ENCODE results near the gene HIVEP3. TPM values are rescaled to one million over a fixed set of nuclear protein-coding genes. Genes with fewer than 3 reads are reported as not detected.

Gene HIVEP3
- total RNA-seq, 1 donor, result 1.8 TPM

DNA sequence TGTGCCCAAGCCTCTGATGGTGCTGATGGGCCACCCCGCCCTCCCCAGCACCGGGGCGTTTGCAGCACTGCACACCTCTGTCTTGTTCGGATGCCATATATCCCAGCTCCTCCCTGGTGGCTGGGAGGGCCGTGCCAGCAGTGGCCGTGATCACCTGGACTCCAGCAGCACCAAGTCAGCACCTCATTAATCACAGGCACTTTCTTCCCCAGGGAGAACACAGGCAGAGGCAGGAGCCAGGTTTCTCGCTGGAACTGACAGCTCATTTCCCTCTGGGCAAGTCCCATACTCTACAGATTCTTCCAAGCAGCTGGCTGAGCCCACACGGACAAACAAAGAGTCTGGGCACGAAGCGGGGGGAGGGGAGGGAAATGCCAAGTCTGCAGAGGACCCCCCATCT lies 292.6 kb downstream of the HIVEP3 start:
- H2AFZ ChIP-seq (ENCODE audit: low read length), result no peak overlapping the region
- no peaks in the 10 kb centered on the region for H3K27me3 ChIP-seq (ENCODE audit: insufficient read depth, low read length)
- peak overlapping the region; percentile 67 for H3K27ac ChIP-seq (ENCODE audit: low read depth, low read length)
- peaks cover 37% of the 10 kb centered on the region for H3K79me2 ChIP-seq (ENCODE audit: insufficient read depth, low read length)
- H3K36me3 ChIP-seq (ENCODE audit: insufficient read depth, low read length), result no peaks in the 10 kb centered on the region
- H3K9me3 ChIP-seq (ENCODE audit: low read depth, low read length), result no peaks in the 10 kb centered on the region
- peak; percentile 46 for DNase-seq (ENCODE audit: insufficient read length, low spot score, missing footprints)
- no peak overlapping the region for H3K4me3 ChIP-seq (ENCODE audit: insufficient read depth, low read length)
- H3K4me2 ChIP-seq (ENCODE audit: insufficient read depth, low read length), result peak overlapping the region; percentile 2
- peaks cover 65% of the 10 kb centered on the region for H3K4me1 ChIP-seq (ENCODE audit: insufficient read depth, low read length)
- TF ChIP-seq, protein P1, sequence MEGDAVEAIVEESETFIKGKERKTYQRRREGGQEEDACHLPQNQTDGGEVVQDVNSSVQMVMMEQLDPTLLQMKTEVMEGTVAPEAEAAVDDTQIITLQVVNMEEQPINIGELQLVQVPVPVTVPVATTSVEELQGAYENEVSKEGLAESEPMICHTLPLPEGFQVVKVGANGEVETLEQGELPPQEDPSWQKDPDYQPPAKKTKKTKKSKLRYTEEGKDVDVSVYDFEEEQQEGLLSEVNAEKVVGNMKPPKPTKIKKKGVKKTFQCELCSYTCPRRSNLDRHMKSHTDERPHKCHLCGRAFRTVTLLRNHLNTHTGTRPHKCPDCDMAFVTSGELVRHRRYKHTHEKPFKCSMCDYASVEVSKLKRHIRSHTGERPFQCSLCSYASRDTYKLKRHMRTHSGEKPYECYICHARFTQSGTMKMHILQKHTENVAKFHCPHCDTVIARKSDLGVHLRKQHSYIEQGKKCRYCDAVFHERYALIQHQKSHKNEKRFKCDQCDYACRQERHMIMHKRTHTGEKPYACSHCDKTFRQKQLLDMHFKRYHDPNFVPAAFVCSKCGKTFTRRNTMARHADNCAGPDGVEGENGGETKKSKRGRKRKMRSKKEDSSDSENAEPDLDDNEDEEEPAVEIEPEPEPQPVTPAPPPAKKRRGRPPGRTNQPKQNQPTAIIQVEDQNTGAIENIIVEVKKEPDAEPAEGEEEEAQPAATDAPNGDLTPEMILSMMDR (IDR thresholded peaks at IDR 0.05; ENCODE audit: extremely low read depth, low read depth, low read length), result no peak
- H4K20me1 ChIP-seq (ENCODE audit: insufficient read depth, low read length), result no peaks in the 10 kb centered on the region

DNA sequence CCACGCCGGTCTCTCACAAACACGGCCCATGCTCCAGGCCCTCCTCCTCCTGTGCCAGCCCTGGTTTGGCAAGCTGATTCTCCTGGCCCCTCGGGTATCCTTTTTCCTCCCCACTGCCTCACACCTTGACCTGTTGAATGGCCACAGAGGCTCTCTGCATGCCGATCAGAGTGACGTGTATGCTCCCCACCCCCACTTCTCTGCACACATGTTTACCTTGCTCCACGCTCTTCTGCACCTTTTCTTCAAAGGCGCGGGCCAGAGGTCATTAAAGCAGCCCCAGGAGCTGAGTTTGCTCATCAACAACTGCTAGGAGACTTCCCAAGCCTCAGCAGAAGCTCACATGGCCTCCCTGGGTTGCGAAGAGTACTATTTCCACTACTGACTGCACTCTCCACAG lies 295.0 kb downstream of the HIVEP3 start:
- DNase-seq (ENCODE audit: insufficient read length, low spot score, missing footprints), result no peak
- H3K27ac ChIP-seq (ENCODE audit: low read depth, low read length), result peak overlapping the region; percentile 79
- no peaks in the 10 kb centered on the region for H4K20me1 ChIP-seq (ENCODE audit: insufficient read depth, low read length)
- no peaks in the 10 kb centered on the region for H3K27me3 ChIP-seq (ENCODE audit: insufficient read depth, low read length)
- no peaks in the 10 kb centered on the region for H3K36me3 ChIP-seq (ENCODE audit: insufficient read depth, low read length)
- peaks cover 35% of the 10 kb centered on the region for H3K79me2 ChIP-seq (ENCODE audit: insufficient read depth, low read length)
- H3K4me2 ChIP-seq (ENCODE audit: insufficient read depth, low read length), result peak overlapping the region; percentile 52
- H3K4me1 ChIP-seq (ENCODE audit: insufficient read depth, low read length), result peaks cover 51% of the 10 kb centered on the region
- TF ChIP-seq, protein P1 (IDR thresholded peaks at IDR 0.05; ENCODE audit: extremely low read depth, low read depth, low read length), result no peak
- H3K4me3 ChIP-seq (ENCODE audit: insufficient read depth, low read length), result no peak overlapping the region
- no peak overlapping the region for H2AFZ ChIP-seq (ENCODE audit: low read length)
- H3K9me3 ChIP-seq (ENCODE audit: low read depth, low read length), result no peaks in the 10 kb centered on the region

DNA sequence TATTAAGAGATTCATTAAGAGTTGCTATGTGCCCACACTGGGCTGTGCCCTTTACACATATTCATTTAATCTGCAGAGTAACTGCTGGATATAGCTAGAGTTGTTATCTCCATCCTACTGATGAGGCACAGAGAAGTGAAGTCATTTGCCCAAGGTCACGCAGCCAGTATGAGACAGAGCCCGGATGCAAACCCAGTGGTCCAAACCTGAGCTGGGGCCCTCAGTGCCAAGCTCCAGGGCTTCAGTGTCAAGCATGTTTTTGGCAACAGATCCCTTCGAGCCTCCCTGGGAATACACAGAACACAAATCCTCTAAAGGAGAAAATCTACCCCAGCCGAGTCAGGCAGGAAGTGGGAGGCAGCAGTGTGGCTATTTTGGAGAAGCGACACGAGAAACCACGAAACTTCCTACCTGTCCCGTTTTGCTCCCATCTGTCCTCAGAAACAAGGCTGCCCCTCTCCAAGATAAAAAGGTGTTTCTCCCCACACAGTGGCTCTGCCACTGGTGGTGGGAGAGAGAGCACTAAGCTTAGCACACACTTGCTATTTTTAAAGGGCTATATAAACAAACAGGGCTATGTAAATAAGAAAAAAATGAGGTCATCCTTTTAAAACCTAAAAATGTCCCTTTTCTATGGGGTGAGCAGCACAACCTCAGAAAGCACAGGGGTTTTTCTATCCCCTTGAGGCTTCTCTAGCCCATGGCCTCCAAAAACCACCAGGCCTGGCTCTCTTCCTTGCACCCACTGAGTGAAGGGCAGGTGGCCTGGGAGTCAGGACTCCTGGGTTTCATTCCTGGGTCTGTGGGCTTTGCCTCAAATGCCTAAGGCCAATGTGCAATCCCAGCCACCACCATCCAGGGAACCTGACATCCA lies 295.6 kb downstream of the HIVEP3 start:
- H3K27me3 ChIP-seq (ENCODE audit: insufficient read depth, low read length), result no peaks in the 10 kb centered on the region
- no peaks in the 10 kb centered on the region for H4K20me1 ChIP-seq (ENCODE audit: insufficient read depth, low read length)
- H3K9me3 ChIP-seq (ENCODE audit: low read depth, low read length), result no peaks in the 10 kb centered on the region
- H3K27ac ChIP-seq (ENCODE audit: low read depth, low read length), result peak overlapping the region; percentile 79
- peak; percentile 88 for DNase-seq (ENCODE audit: insufficient read length, low spot score, missing footprints)
- peak overlapping the region; percentile 52 for H3K4me2 ChIP-seq (ENCODE audit: insufficient read depth, low read length)
- no peak overlapping the region for H2AFZ ChIP-seq (ENCODE audit: low read length)
- peak overlapping the region; percentile 3 for H3K4me3 ChIP-seq (ENCODE audit: insufficient read depth, low read length)
- H3K36me3 ChIP-seq (ENCODE audit: insufficient read depth, low read length), result no peaks in the 10 kb centered on the region
- TF ChIP-seq, protein P1 (IDR thresholded peaks at IDR 0.05; ENCODE audit: extremely low read depth, low read depth, low read length), result no peak
- H3K4me1 ChIP-seq (ENCODE audit: insufficient read depth, low read length), result peaks cover 50% of the 10 kb centered on the region
- H3K79me2 ChIP-seq (ENCODE audit: insufficient read depth, low read length), result peaks cover 35% of the 10 kb centered on the region

DNA sequence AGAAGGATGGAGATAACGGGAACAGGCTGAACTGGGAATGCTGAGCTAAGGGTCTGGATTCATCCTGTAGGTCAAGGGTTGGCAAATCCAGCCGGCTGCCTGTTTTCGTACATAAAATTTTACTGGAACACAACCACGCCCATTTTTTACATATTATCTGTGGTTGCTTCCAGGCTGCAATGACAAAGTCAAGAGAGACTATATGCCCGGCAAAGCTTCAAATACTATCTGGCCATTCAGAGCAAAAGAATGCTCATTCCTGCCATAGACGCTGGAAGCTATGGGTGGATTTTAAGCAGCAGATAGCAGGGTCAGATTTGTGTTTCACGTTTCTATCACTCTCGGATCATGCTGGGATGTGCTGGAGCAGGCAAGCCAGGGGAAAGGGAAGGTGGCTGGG lies 296.3 kb downstream of the HIVEP3 start:
- Histone ChIP-seq H3K9me3 (ENCODE audit: low read depth, low read length) (no peaks in the 10 kb centered on the region), H2AFZ (ENCODE audit: low read length) (no peak overlapping the region), H3K4me2 (ENCODE audit: insufficient read depth, low read length) (peak overlapping the region; percentile 52), H3K27ac (ENCODE audit: low read depth, low read length) (peak overlapping the region; percentile 79), H3K79me2 (ENCODE audit: insufficient read depth, low read length) (peaks cover 34% of the 10 kb centered on the region), H3K4me3 (ENCODE audit: insufficient read depth, low read length) (peak overlapping the region; percentile 3), H3K4me1 (ENCODE audit: insufficient read depth, low read length) (peaks cover 49% of the 10 kb centered on the region), H3K36me3 (ENCODE audit: insufficient read depth, low read length) (no peaks in the 10 kb centered on the region), H4K20me1 (ENCODE audit: insufficient read depth, low read length) (no peaks in the 10 kb centered on the region), H3K27me3 (ENCODE audit: insufficient read depth, low read length) (no peaks in the 10 kb centered on the region)
- peak; percentile 92 for DNase-seq (ENCODE audit: insufficient read length, low spot score, missing footprints)
- TF ChIP-seq, protein P1 (IDR thresholded peaks at IDR 0.05; ENCODE audit: extremely low read depth, low read depth, low read length), result no peak

All from osteoblast (primary cell).